Spleen (tissue), 7 donors: ENCODE data around the gene SYNDIG1.

ENCODE experiments used
- CTCF ChIP-seq, 11 experiments: fragments of 200-600 bp in 7 of 11; fragments of 450-650 bp in 4 of 11; sonication (generic) in 4 of 11; IDR thresholded peaks in 8 of 11; conservative IDR thresholded peaks in 3 of 11; 1 replicate in 7 of 11; 2 replicates in 4 of 11; pipeline versions ENCODE4 v1.4.0 to v1.8.0; 2016 to 2021; ENCODE audit warnings: antibody characterized with exemption in 11 of 11, inconsistent platforms in 4 of 11, mild to moderate bottlenecking in 1 of 11
- POLR2A ChIP-seq, 3 donors: fragments of 450-650 bp; IDR thresholded peaks; one replicate each; pipeline ENCODE4 v1.5.1; 2017; ENCODE audit warnings: antibody characterized with exemption in 3 of 3, mild to moderate bottlenecking in 1 of 3
- POLR2AphosphoS5 ChIP-seq, 3 donors: sonication (generic); formaldehyde crosslinking; IDR thresholded peaks; one replicate each; pipeline ENCODE4 v1.5.1; 2017; ENCODE audit warnings: antibody characterized with exemption in 3 of 3
- donor health status: DM: no; HTN: no; CAD: no; lungs with moderate emphysema.
- donor health status: DM: no; HTN: no; CAD: no.
- donor health status: DM: no; HTN: no; CAD: no.

GRCh38 chr20:24449026-24449720 is 20.3 kb upstream of the SYNDIG1 start:
- TF ChIP-seq POLR2AphosphoS5 (IDR thresholded peaks at IDR 0.05) (no peak), CTCF (IDR thresholded peaks at IDR 0.05 in 8 of 11, conservative IDR thresholded peaks at IDR 0.05 in 3 of 11) (no peak), POLR2A (IDR thresholded peaks at IDR 0.05) (no peak)
